Measurements from ENCODE around the gene YPEL5. TPM values are rescaled to one million over a fixed set of nuclear protein-coding genes. Genes with fewer than 3 reads are reported as not detected.

The YPEL5 gene
- total and polyA plus RNA-seq, 4 experiments from 2014 or later: 81.5 to 240 (median 103) TPM

- Histone ChIP-seq H3K9me3 (ENCODE audit: control insufficient read depth in 1 of 2, low read length in 2 of 2) (no peaks in the 10 kb centered on the region), H3K36me3 (ENCODE audit: insufficient read depth, low read length) (no peaks in the 10 kb centered on the region), H3K27me3 (ENCODE audit: insufficient read depth, low read length) (no peaks in the 10 kb centered on the region), H3K4me3 (ENCODE audit: low read length in 2 of 2) (no peak overlapping the region), H3K4me1 (ENCODE audit: insufficient read depth, low read length) (peaks cover 23% of the 10 kb centered on the region), H3K27ac (ENCODE audit: low read depth, low read length) (no peak overlapping the region)
- POLR2A ChIA-PET (ENCODE audit: partially characterized antibody): interaction anchor here (0.5 to 9.8 kb wide), 18 partner anchors 20 to 503 kb away, joined by 3 to 226 read pairs (median 8); partner anchors contain the start of genes LBH, LCLAT1 and YPEL5
- H3K4me3 Mint-ChIP-seq: peak overlapping the region in 6 of 8 donors; percentile 8 to 77 (median 54)
- no peaks in the 10 kb centered on the region for H3K27me3 Mint-ChIP-seq
- H3K36me3 Mint-ChIP-seq: no peaks in the 10 kb centered on the region
- peaks cover 13 to 20% (median 16%) of the 10 kb centered on the region in 4 donors for H3K4me1 Mint-ChIP-seq
- H3K9me3 Mint-ChIP-seq: no peaks in the 10 kb centered on the region
- peak in 3 of 5 donors; percentile 35 to 48 (median 43) for DNase-seq
- intact Hi-C loops (cut with micrococcal nuclease): loop anchor here (1.0 to 2.0 kb wide), 9 partner anchors 17 to 503 kb away; partner anchors contain the start of genes LBH and LCLAT1
- CTCF ChIA-PET (ENCODE audit: partially characterized antibody): interaction anchor here (0.7 to 12.1 kb wide), 43 partner anchors 8 to 499 kb away, joined by 3 to 394 read pairs (median 6); partner anchors contain the start of genes LBH, LCLAT1 and YPEL5
- H3K27ac Mint-ChIP-seq: peak overlapping the region in 6 of 7 donors; percentile 20 to 88 (median 58)
These were observed 61.6 kb downstream of the YPEL5 start for GRCh38 chr2:30208453-30208852.

GRCh38 chr2:30209227-30209626 lies 62.4 kb downstream of the YPEL5 start:
- CTCF ChIA-PET (ENCODE audit: partially characterized antibody): interaction anchor here (0.8 to 12.1 kb wide), 37 partner anchors 8 to 499 kb away, joined by 3 to 394 read pairs (median 6); partner anchors contain the start of genes LBH, LCLAT1 and YPEL5
- H3K4me1 ChIP-seq (ENCODE audit: insufficient read depth, low read length): peaks cover 23% of the 10 kb centered on the region
- intact Hi-C loops (cut with micrococcal nuclease): loop anchor here (2.0 kb wide), 1 partner anchor 58 kb away; no protein-coding TSS in a partner anchor

More at GRCh38 chr2:30209227-30209626, 62.4 kb downstream of the YPEL5 start:
- Histone ChIP-seq H3K4me3 (ENCODE audit: low read length in 2 of 2) (no peak overlapping the region), H3K27ac (ENCODE audit: low read depth, low read length) (no peak overlapping the region), H3K27me3 (ENCODE audit: insufficient read depth, low read length) (no peaks in the 10 kb centered on the region), H3K9me3 (ENCODE audit: control insufficient read depth in 1 of 2, low read length in 2 of 2) (no peaks in the 10 kb centered on the region), H3K36me3 (ENCODE audit: insufficient read depth, low read length) (no peaks in the 10 kb centered on the region)
- Mint-ChIP-seq H3K36me3 (no peaks in the 10 kb centered on the region), H3K9me3 (no peaks in the 10 kb centered on the region), H3K27me3 (no peaks in the 10 kb centered on the region), H3K27ac (peak overlapping the region; percentile 49 to 96 (median 82)), H3K4me1 (peaks cover 13 to 20% (median 16%) of the 10 kb centered on the region in 4 donors), H3K4me3 (peak overlapping the region in 6 of 8 donors; percentile 5 to 77 (median 54))
- DNase-seq: peak in 2 of 5 donors; percentile 39 to 42
- POLR2A ChIA-PET (ENCODE audit: partially characterized antibody): interaction anchor here (0.9 to 9.8 kb wide), 17 partner anchors 19 to 503 kb away, joined by 3 to 226 read pairs (median 8); partner anchors contain the start of genes LBH, LCLAT1 and YPEL5

Other genes with a start within 250 kb of the YPEL5 start
- gene ALK, start 225.4 kb upstream of the YPEL5 start, total RNA-seq: not detected
- under 1 TPM in 1 of 2 donors, not detected in 1; 0.07 TPM for gene ALK, start 225.4 kb upstream of the YPEL5 start, polyA plus RNA-seq
- gene LBH, start 84.5 kb downstream of the YPEL5 start, total RNA-seq: 100 to 1,000 TPM; 335 to 364 TPM
- gene LBH, start 84.5 kb downstream of the YPEL5 start, polyA plus RNA-seq: 100 to 1,000 TPM; 119 to 136 TPM

Data from CD4-positive, alpha-beta memory T cell (primary cell).